ENCODE measurements around the gene TBKBP1.

GRCh38 chr17:47724705-47725104 lies 30.7 kb downstream of the TBKBP1 start:
- TF ChIP-seq CTCF (conservative IDR thresholded peaks at IDR 0.05) (no peak), EZH2 (IDR thresholded peaks at IDR 0.05; ENCODE audit: low read depth) (no peak)

Data from PC-9 (cell line).